HCEC 1CT (cell line): ENCODE measurements around the gene CPSF4L.

Source experiments
- DNase-seq: peaks from one replicate; pipeline ENCODE4 v3.0.0-alpha.2; 2017

CPSF4L gene

DNA sequence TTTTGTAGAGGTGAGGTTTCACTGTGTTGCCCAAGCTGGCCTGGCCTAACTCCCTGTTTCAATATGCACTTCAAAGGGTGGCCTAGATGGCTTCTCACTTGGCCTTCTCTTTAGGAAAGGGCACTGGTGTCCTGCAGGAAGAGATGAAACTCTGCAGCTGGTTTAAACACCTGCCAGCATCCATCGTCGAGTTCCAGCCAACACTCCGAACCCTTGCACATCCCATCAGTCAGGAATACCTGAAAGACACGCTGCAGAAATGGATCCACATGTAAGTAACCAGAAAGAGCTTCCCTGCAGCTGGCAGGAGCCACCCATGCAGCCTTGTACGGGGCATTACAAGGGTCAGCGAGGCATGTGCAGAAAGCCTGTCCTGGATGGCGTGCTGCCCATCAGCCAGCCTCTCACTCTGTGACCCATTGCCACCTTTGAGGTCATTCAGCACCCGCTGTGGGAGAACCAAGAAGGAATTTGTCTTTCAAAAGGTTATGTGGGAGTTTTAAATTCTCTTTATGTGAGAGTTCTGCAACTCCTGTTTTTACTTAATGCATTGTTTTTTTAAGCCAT lies 61.8 kb downstream of the CPSF4L start:
- no peak for DNase-seq

DNA sequence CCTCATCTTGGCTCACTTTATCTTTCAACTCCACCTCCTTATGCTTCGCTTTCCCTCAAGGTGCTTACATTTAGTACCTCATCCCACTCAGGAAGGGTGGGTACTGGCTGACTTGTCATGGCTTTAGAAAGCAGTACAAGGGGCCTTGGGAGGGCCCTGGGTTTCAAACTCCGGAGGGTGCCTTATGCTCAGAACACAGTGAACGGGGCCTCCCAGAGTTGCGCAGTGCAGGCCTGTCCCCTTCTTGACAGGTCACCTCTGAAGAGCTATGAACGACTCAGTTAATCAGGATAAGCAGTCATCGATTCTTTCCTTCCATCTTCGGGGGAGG lies 62.8 kb downstream of the CPSF4L start:
- no peak for DNase-seq
